ENCODE measurements around the gene KIF14.

KIF14 gene

DNA sequence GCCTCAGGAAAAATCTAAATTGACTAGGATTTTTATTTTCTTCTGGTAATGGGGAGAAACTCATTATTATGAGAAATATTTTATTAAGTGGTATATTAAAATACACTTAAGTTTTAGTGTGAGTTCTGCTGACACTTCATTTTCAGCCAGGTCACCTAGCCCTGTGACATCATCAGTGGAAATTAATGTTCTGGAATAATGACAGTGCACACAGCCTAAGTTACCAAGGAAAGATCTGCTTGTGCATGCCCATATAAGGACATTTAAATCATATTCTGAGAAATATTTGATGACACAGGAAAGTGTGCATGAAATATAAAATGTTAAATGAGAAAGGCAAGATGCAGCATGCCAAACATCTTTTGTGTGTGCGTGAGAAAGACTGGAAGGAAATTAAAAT lies 102.0 kb downstream of the KIF14 start:
- TF ChIP-seq EGR1 (IDR thresholded peaks at IDR 0.05) = no peak
- TF ChIP-seq YY1 (IDR thresholded peaks at IDR 0.05; ENCODE audit: low read depth) = no peak
- TF ChIP-seq TAF1 (IDR thresholded peaks at IDR 0.05; ENCODE audit: low read depth) = no peak
- TF ChIP-seq ZBTB7A (IDR thresholded peaks at IDR 0.05; ENCODE audit: low read depth) = no peak
- TF ChIP-seq, protein P1, sequence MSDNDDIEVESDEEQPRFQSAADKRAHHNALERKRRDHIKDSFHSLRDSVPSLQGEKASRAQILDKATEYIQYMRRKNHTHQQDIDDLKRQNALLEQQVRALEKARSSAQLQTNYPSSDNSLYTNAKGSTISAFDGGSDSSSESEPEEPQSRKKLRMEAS (IDR thresholded peaks at IDR 0.05) = no peak
- TF ChIP-seq, protein P2, sequence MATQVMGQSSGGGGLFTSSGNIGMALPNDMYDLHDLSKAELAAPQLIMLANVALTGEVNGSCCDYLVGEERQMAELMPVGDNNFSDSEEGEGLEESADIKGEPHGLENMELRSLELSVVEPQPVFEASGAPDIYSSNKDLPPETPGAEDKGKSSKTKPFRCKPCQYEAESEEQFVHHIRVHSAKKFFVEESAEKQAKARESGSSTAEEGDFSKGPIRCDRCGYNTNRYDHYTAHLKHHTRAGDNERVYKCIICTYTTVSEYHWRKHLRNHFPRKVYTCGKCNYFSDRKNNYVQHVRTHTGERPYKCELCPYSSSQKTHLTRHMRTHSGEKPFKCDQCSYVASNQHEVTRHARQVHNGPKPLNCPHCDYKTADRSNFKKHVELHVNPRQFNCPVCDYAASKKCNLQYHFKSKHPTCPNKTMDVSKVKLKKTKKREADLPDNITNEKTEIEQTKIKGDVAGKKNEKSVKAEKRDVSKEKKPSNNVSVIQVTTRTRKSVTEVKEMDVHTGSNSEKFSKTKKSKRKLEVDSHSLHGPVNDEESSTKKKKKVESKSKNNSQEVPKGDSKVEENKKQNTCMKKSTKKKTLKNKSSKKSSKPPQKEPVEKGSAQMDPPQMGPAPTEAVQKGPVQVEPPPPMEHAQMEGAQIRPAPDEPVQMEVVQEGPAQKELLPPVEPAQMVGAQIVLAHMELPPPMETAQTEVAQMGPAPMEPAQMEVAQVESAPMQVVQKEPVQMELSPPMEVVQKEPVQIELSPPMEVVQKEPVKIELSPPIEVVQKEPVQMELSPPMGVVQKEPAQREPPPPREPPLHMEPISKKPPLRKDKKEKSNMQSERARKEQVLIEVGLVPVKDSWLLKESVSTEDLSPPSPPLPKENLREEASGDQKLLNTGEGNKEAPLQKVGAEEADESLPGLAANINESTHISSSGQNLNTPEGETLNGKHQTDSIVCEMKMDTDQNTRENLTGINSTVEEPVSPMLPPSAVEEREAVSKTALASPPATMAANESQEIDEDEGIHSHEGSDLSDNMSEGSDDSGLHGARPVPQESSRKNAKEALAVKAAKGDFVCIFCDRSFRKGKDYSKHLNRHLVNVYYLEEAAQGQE (IDR thresholded peaks at IDR 0.05; ENCODE audit: low read depth) = no peak
- TF ChIP-seq NFIC (IDR thresholded peaks at IDR 0.05) = no peak
- no peak for TF ChIP-seq EP300 (IDR thresholded peaks at IDR 0.05; ENCODE audit: borderline replicate concordance)
- TF ChIP-seq, protein P3, sequence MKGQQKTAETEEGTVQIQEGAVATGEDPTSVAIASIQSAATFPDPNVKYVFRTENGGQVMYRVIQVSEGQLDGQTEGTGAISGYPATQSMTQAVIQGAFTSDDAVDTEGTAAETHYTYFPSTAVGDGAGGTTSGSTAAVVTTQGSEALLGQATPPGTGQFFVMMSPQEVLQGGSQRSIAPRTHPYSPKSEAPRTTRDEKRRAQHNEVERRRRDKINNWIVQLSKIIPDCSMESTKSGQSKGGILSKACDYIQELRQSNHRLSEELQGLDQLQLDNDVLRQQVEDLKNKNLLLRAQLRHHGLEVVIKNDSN (IDR thresholded peaks at IDR 0.05) = no peak
- TF ChIP-seq TEAD4 (IDR thresholded peaks at IDR 0.05) = no peak
- TF ChIP-seq TCF12 (IDR thresholded peaks at IDR 0.05; ENCODE audit: low read depth) = no peak
- TF ChIP-seq CREB1 (IDR thresholded peaks at IDR 0.05; ENCODE audit: low read depth) = no peak
- no peak for TF ChIP-seq FOXM1 (IDR thresholded peaks at IDR 0.05; ENCODE audit: borderline replicate concordance, low read depth)
- TF ChIP-seq CEBPB (IDR thresholded peaks at IDR 0.05) = no peak
- no peak for TF ChIP-seq RAD21 (IDR thresholded peaks at IDR 0.05; ENCODE audit: low read depth)

DNA sequence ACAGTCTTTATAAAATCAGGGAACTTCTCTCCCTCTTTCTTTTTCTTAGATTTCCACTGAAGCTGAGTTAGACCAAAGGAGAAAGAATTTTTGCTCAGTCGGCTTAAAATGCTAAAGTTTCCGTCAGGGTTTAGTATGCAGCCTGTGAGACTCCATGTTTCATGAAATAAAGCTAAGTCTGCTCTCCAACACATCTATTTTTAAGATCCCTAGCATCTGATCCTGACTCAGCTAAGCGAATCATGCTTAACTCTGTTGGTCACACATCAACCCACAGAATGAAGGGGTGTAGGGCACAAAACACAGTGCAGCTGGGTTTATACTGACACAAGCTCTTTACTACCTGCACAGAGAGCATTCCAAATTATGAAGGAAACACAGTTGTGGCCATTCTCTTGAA lies 108.4 kb downstream of the KIF14 start:
- TF ChIP-seq FOXM1 (IDR thresholded peaks at IDR 0.05; ENCODE audit: borderline replicate concordance, low read depth) (no peak), EGR1 (IDR thresholded peaks at IDR 0.05) (no peak), RAD21 (IDR thresholded peaks at IDR 0.05; ENCODE audit: low read depth) (no peak), EP300 (IDR thresholded peaks at IDR 0.05; ENCODE audit: borderline replicate concordance) (no peak), TCF12 (IDR thresholded peaks at IDR 0.05; ENCODE audit: low read depth) (no peak), ZBTB7A (IDR thresholded peaks at IDR 0.05; ENCODE audit: low read depth) (no peak), TAF1 (IDR thresholded peaks at IDR 0.05; ENCODE audit: low read depth) (no peak), CREB1 (IDR thresholded peaks at IDR 0.05; ENCODE audit: low read depth) (no peak), YY1 (IDR thresholded peaks at IDR 0.05; ENCODE audit: low read depth) (no peak), NFIC (IDR thresholded peaks at IDR 0.05) (no peak), CEBPB (IDR thresholded peaks at IDR 0.05) (no peak), TEAD4 (IDR thresholded peaks at IDR 0.05) (no peak)
- TF ChIP-seq, protein P2 (IDR thresholded peaks at IDR 0.05; ENCODE audit: low read depth) = no peak
- TF ChIP-seq, protein P3 (IDR thresholded peaks at IDR 0.05) = no peak
- TF ChIP-seq, protein P1 (IDR thresholded peaks at IDR 0.05) = no peak

DNA sequence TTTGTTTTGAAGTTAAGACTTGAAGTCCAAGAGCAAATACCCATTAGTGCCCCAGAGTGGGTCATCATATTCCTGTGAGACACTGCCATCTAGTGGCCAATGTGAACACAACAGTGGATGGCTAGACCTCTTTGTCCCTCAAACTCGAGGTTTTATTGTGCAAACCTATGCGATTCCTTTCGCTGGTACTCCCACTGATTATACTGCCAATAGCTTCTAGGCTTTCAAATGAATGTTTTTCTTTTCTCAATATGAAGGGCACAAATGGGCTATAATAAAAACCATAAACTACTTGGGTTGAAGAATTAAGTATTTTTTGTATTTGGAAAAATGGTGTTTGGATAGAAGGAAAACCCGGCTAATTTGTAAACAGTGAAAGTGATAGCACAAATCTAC lies 110.3 kb downstream of the KIF14 start:
- TF ChIP-seq RAD21 (IDR thresholded peaks at IDR 0.05; ENCODE audit: low read depth) (peak; percentile 92), NFIC (IDR thresholded peaks at IDR 0.05) (no peak), CREB1 (IDR thresholded peaks at IDR 0.05; ENCODE audit: low read depth) (no peak)

DNA sequence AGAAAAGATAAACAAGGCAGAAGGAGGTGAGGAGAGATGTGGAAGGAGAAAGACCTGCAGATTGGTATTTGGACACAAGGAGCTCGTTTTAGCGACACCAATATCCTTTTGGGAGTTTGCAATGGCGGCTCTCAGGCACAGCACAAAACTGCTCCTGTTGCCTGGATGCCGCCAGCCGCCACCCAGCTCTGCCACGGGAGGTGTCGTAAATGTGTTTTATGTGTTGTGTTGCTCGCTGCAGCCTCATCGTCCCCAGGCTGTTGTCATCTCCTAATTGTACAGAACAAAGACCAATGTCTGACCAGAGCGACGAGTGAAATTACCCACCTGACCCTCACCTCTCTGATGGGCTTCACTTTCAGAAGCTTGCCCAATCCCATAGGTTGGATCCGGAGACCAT lies 114.1 kb downstream of the KIF14 start:
- TF ChIP-seq TEAD4 (IDR thresholded peaks at IDR 0.05) = no peak
- TF ChIP-seq EGR1 (IDR thresholded peaks at IDR 0.05) = no peak
- TF ChIP-seq TCF12 (IDR thresholded peaks at IDR 0.05; ENCODE audit: low read depth) = no peak
- no peak for TF ChIP-seq CEBPB (IDR thresholded peaks at IDR 0.05)
- TF ChIP-seq, protein P1 (IDR thresholded peaks at IDR 0.05) = no peak
- TF ChIP-seq TAF1 (IDR thresholded peaks at IDR 0.05; ENCODE audit: low read depth) = no peak
- TF ChIP-seq CREB1 (IDR thresholded peaks at IDR 0.05; ENCODE audit: low read depth) = no peak
- TF ChIP-seq, protein P3 (IDR thresholded peaks at IDR 0.05) = no peak
- TF ChIP-seq RAD21 (IDR thresholded peaks at IDR 0.05; ENCODE audit: low read depth) = no peak
- no peak for TF ChIP-seq FOXM1 (IDR thresholded peaks at IDR 0.05; ENCODE audit: borderline replicate concordance, low read depth)
- no peak for TF ChIP-seq NFIC (IDR thresholded peaks at IDR 0.05)
- TF ChIP-seq, protein P2 (IDR thresholded peaks at IDR 0.05; ENCODE audit: low read depth) = no peak
- no peak for TF ChIP-seq EP300 (IDR thresholded peaks at IDR 0.05; ENCODE audit: borderline replicate concordance)
- no peak for TF ChIP-seq YY1 (IDR thresholded peaks at IDR 0.05; ENCODE audit: low read depth)
- no peak for TF ChIP-seq ZBTB7A (IDR thresholded peaks at IDR 0.05; ENCODE audit: low read depth)

Measured in Ishikawa (cell line).